ENCODE results near the gene HECA. TPM values are rescaled to one million over a fixed set of nuclear protein-coding genes. Genes with fewer than 3 reads are reported as not detected.
"Not testable (repeated sequence)": the region's sequence is repeated elsewhere in the genome, so short reads cannot be mapped to it uniquely, and the experiment has no call there.

The HECA gene
- total RNA-seq, 1 experiment from 2014 or later, result 14.3 TPM

DNA sequence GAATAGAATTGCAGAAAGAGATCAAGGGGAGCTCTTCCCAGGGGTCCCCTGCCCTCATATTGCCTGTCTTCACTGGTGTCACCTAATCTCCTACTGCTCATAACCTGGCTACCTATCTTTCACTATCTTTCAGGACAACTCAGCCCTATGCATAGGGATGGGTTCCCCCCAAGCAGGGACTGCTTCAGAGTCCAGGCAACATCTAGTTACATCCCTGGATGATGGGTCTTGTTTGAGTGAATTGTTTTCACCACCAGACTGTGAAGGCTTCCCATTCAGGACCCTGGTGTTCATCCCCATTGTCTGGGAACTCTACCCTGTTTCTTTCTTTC is 850 bp upstream of the HECA start:
- no TSS peak for BruUV-seq (replicated peaks)
- TF ChIP-seq, protein P1, sequence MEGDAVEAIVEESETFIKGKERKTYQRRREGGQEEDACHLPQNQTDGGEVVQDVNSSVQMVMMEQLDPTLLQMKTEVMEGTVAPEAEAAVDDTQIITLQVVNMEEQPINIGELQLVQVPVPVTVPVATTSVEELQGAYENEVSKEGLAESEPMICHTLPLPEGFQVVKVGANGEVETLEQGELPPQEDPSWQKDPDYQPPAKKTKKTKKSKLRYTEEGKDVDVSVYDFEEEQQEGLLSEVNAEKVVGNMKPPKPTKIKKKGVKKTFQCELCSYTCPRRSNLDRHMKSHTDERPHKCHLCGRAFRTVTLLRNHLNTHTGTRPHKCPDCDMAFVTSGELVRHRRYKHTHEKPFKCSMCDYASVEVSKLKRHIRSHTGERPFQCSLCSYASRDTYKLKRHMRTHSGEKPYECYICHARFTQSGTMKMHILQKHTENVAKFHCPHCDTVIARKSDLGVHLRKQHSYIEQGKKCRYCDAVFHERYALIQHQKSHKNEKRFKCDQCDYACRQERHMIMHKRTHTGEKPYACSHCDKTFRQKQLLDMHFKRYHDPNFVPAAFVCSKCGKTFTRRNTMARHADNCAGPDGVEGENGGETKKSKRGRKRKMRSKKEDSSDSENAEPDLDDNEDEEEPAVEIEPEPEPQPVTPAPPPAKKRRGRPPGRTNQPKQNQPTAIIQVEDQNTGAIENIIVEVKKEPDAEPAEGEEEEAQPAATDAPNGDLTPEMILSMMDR (conservative IDR thresholded peaks at IDR 0.05; ENCODE audit: low read depth, low read length), result no peak
- no peak for TF ChIP-seq EZH2 (IDR thresholded peaks at IDR 0.05; ENCODE audit: borderline replicate concordance, low read depth, low read length, poor library complexity, severe bottlenecking)
- H3K4me3 ChIP-seq (ENCODE audit: low read depth, low read length, poor library complexity, severe bottlenecking), result no peak overlapping the region
- no peaks in the 10 kb centered on the region for H3K36me3 ChIP-seq (ENCODE audit: insufficient read depth, low read length, poor library complexity, severe bottlenecking)
- H3K9me3 ChIP-seq (ENCODE audit: low read depth, low read length, poor library complexity, severe bottlenecking), result no peaks in the 10 kb centered on the region
- H3K27me3 ChIP-seq (replicated peaks; ENCODE audit: insufficient read depth, low read depth, low read length, poor library complexity), result no peaks in the 10 kb centered on the region
- ChIA-PET POLR2A (ENCODE audit: low non-redundant PET) (no interaction called here), CTCF (interaction anchor here (0.6 kb wide), 1 partner anchor 17 kb away, joined by 4 read pairs; no protein-coding TSS in a partner anchor)
- intact Hi-C loops (cut with micrococcal nuclease; ENCODE audit: unreplicated experiment), result no loop called here
- peaks cover 5% of the 10 kb centered on the region for H3K4me1 ChIP-seq (ENCODE audit: insufficient read depth, low read length, poor library complexity, severe bottlenecking)
- H3K27ac ChIP-seq (ENCODE audit: low read depth, low read length, poor library complexity, severe bottlenecking), result no peak overlapping the region
- no peak for DNase-seq (ENCODE audit: low spot score)

DNA sequence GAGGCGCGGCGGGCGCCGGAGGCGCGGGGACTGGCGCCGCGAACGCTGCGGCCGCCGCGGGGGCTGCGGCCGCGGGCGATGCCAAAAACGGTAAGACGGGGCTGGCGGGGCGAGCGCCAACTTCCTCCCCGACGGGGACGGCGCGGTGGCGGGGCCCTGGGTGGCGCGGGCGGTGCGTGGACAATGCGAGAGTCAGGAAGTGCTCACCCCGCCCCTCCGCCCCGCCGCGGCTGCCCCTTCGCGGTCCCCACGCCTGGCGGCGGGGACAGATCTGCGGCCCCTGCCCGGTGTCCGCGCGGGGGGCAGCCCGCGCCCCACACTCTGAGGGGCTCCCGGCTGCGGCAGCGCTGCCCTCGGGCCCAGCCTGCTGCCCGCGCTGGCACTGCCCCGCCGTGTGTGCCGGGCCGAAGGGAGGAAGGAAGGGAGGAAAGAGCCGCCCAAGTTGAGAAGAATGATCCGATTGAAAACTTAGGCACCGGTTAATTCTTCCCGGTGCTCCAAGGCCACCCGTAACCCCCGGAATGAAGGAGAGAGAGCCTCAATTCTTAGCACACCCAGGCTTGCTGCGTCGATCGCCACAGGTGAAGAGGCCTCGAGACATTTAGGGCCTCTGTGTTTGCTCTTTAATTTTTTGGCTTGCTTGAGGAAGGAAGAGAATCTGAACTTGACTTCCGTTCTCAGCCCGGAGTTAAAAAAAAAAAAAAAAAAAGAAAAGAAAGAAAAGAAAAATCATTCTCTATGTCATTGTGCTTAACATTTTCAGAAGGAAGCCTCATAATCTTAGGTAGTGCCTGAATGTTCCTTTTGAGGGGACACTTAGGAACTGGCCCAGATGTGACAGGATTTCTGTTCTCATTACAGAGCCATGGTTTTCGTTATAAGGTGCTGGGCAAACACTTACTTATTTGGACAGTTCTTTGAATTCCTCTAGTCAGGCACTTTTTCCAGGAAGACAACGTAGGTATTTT is 982 bp downstream of the HECA start:
- intact Hi-C loops (cut with micrococcal nuclease; ENCODE audit: unreplicated experiment), result no loop called here
- H3K9me3 ChIP-seq (ENCODE audit: low read depth, low read length, poor library complexity, severe bottlenecking), result no peaks in the 10 kb centered on the region
- ChIA-PET CTCF (no interaction called here), POLR2A (ENCODE audit: low non-redundant PET) (no interaction called here)
- H3K27ac ChIP-seq (ENCODE audit: low read depth, low read length, poor library complexity, severe bottlenecking), result peak overlapping the region; percentile 79
- peak overlapping the region; percentile 86 for H3K4me3 ChIP-seq (ENCODE audit: low read depth, low read length, poor library complexity, severe bottlenecking)
- no peaks in the 10 kb centered on the region for H3K27me3 ChIP-seq (replicated peaks; ENCODE audit: insufficient read depth, low read depth, low read length, poor library complexity)
- H3K36me3 ChIP-seq (ENCODE audit: insufficient read depth, low read length, poor library complexity, severe bottlenecking), result no peaks in the 10 kb centered on the region
- H3K4me1 ChIP-seq (ENCODE audit: insufficient read depth, low read length, poor library complexity, severe bottlenecking), result peaks cover 5% of the 10 kb centered on the region
- TF ChIP-seq, protein P1 (conservative IDR thresholded peaks at IDR 0.05; ENCODE audit: low read depth, low read length), result no peak
- no peak for TF ChIP-seq EZH2 (IDR thresholded peaks at IDR 0.05; ENCODE audit: borderline replicate concordance, low read depth, low read length, poor library complexity, severe bottlenecking)
- no TSS peak for BruUV-seq (replicated peaks)
- peak; percentile 42 for DNase-seq (ENCODE audit: low spot score)

DNA sequence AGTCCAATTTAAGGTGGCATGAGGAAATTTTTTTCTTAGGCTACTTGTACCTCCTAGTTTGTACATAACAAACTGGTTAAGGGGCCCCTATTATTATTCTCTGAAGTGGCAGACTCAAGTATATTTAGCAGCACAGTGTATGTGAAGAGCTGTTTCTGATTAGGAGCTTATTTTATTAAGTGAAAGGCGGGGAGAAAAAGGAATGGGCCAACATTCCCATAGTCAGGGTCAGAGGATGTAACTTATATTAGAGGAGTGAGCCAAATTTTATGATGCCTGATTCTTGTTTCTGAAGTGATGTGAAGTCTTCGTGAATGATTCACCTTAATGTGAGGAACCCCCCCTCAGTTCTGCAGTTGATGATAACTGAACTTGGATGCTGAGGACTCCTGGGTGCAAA is 2.8 kb downstream of the HECA start:
- no peaks in the 10 kb centered on the region for H3K27me3 ChIP-seq (replicated peaks; ENCODE audit: insufficient read depth, low read depth, low read length, poor library complexity)
- no peaks in the 10 kb centered on the region for H3K36me3 ChIP-seq (ENCODE audit: insufficient read depth, low read length, poor library complexity, severe bottlenecking)
- H3K27ac ChIP-seq (ENCODE audit: low read depth, low read length, poor library complexity, severe bottlenecking), result no peak overlapping the region
- ChIA-PET CTCF (no interaction called here), POLR2A (ENCODE audit: low non-redundant PET) (no interaction called here)
- intact Hi-C loops (cut with micrococcal nuclease; ENCODE audit: unreplicated experiment), result no loop called here
- H3K4me1 ChIP-seq (ENCODE audit: insufficient read depth, low read length, poor library complexity, severe bottlenecking), result peaks cover 5% of the 10 kb centered on the region
- BruUV-seq (replicated peaks), result TSS peak; percentile 44
- TF ChIP-seq, protein P1 (conservative IDR thresholded peaks at IDR 0.05; ENCODE audit: low read depth, low read length), result no peak
- TF ChIP-seq EZH2 (IDR thresholded peaks at IDR 0.05; ENCODE audit: borderline replicate concordance, low read depth, low read length, poor library complexity, severe bottlenecking), result no peak
- H3K9me3 ChIP-seq (ENCODE audit: low read depth, low read length, poor library complexity, severe bottlenecking), result no peaks in the 10 kb centered on the region
- DNase-seq (ENCODE audit: low spot score), result no peak
- H3K4me3 ChIP-seq (ENCODE audit: low read depth, low read length, poor library complexity, severe bottlenecking), result no peak overlapping the region

DNA sequence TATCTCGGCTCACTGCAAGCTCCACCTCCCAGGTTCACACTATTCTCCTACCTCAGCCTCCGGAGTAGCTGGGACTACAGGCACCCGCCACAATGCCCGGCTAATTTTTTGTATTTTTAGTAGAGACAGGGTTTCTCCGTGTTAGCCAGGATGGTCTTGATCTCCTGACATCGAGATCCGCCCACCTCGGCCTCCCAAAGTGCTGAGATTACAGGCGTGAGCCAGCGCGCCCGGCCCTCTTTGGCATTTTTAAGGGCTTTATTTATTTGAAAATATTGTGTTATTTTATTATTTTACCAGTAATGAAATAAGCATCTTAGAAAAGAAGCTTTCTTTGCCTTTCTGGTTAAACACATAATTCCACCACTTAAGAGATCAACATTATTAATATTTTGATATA is 6.0 kb downstream of the HECA start:
- DNase-seq (ENCODE audit: low spot score); H3K27ac ChIP-seq (ENCODE audit: low read depth, low read length, poor library complexity, severe bottlenecking); POLR2A ChIA-PET (ENCODE audit: low non-redundant PET); intact Hi-C loops (cut with micrococcal nuclease; ENCODE audit: unreplicated experiment); BruUV-seq (replicated peaks); H3K27me3 ChIP-seq (replicated peaks; ENCODE audit: insufficient read depth, low read depth, low read length, poor library complexity); H3K9me3 ChIP-seq (ENCODE audit: low read depth, low read length, poor library complexity, severe bottlenecking); H3K36me3 ChIP-seq (ENCODE audit: insufficient read depth, low read length, poor library complexity, severe bottlenecking); H3K4me3 ChIP-seq (ENCODE audit: low read depth, low read length, poor library complexity, severe bottlenecking); CTCF ChIA-PET: not testable (repeated sequence)
- H3K4me1 ChIP-seq (ENCODE audit: insufficient read depth, low read length, poor library complexity, severe bottlenecking), result peaks cover 15% of the 10 kb centered on the region

All from A673 (cell line).